Ishikawa (cell line): ENCODE data around the gene RPRD2.

Experiments used
- CEBPB ChIP-seq: IDR thresholded peaks from 2 replicates; pipeline ENCODE4 v1.6.1; 2012
- CREB1 ChIP-seq: IDR thresholded peaks from 2 replicates; pipeline ENCODE4 v1.6.1; 2012; ENCODE audit warnings: low read depth
- EGR1 ChIP-seq: IDR thresholded peaks from 2 replicates; pipeline ENCODE4 v1.6.1; 2012
- EP300 ChIP-seq: IDR thresholded peaks from 2 replicates; pipeline ENCODE4 v1.6.1; 2012; ENCODE audit warnings: borderline replicate concordance
- FOXM1 ChIP-seq: IDR thresholded peaks from 2 replicates; pipeline ENCODE4 v1.6.1; 2012; ENCODE audit warnings: low read depth, borderline replicate concordance
- MAX ChIP-seq: IDR thresholded peaks from 2 replicates; pipeline ENCODE4 v1.6.1; 2012
- NFIC ChIP-seq: IDR thresholded peaks from 2 replicates; pipeline ENCODE4 v1.6.1; 2012
- RAD21 ChIP-seq: IDR thresholded peaks from 2 replicates; pipeline ENCODE4 v1.6.1; 2012; ENCODE audit warnings: low read depth
- REST ChIP-seq: IDR thresholded peaks from 2 replicates; pipeline ENCODE4 v1.6.1; 2012; ENCODE audit warnings: low read depth, mild to moderate bottlenecking
- TAF1 ChIP-seq: IDR thresholded peaks from 2 replicates; pipeline ENCODE4 v1.6.1; 2012; ENCODE audit warnings: low read depth, mild to moderate bottlenecking
- TCF12 ChIP-seq: IDR thresholded peaks from 2 replicates; pipeline ENCODE4 v1.6.1; 2012; ENCODE audit warnings: low read depth
- TEAD4 ChIP-seq: IDR thresholded peaks from 2 replicates; pipeline ENCODE4 v1.6.1; 2012
- USF1 ChIP-seq: IDR thresholded peaks from 2 replicates; pipeline ENCODE4 v1.6.1; 2012
- YY1 ChIP-seq: IDR thresholded peaks from 2 replicates; pipeline ENCODE4 v1.6.1; 2012; ENCODE audit warnings: low read depth
- ZBTB7A ChIP-seq: IDR thresholded peaks from 2 replicates; pipeline ENCODE4 v1.6.1; 2012; ENCODE audit warnings: low read depth

The RPRD2 gene

GRCh38 chr1:150366416-150367296, 2.7 kb downstream of the RPRD2 start:
- TF ChIP-seq USF1: no peak

- no peak for TF ChIP-seq CREB1
Measured at GRCh38 chr1:150371110-150371509, 7.2 kb downstream of the RPRD2 start.

- TF ChIP-seq FOXM1: no peak
- TF ChIP-seq TEAD4: no peak
- no peak for TF ChIP-seq MAX
- no peak for TF ChIP-seq REST
- TF ChIP-seq CREB1: no peak
- TF ChIP-seq NFIC: no peak
- no peak for TF ChIP-seq USF1
- TF ChIP-seq TCF12: no peak
- no peak for TF ChIP-seq CEBPB
- TF ChIP-seq YY1: no peak
- no peak for TF ChIP-seq EP300
- TF ChIP-seq EGR1: no peak
- no peak for TF ChIP-seq ZBTB7A
- no peak for TF ChIP-seq RAD21
- TF ChIP-seq TAF1: no peak
Measured at GRCh38 chr1:150372580-150372979, 8.6 kb downstream of the RPRD2 start.

GRCh38 chr1:150376110-150376509, 12.2 kb downstream of the RPRD2 start:
- no peak for TF ChIP-seq REST
- TF ChIP-seq TCF12: no peak
- no peak for TF ChIP-seq USF1
- no peak for TF ChIP-seq CEBPB
- TF ChIP-seq NFIC: no peak
- no peak for TF ChIP-seq MAX
- TF ChIP-seq EP300: no peak
- no peak for TF ChIP-seq EGR1
- TF ChIP-seq FOXM1: no peak
- no peak for TF ChIP-seq RAD21
- no peak for TF ChIP-seq CREB1
- no peak for TF ChIP-seq YY1
- no peak for TF ChIP-seq TAF1
- TF ChIP-seq ZBTB7A: no peak
- no peak for TF ChIP-seq TEAD4

- TF ChIP-seq EGR1 (no peak), RAD21 (no peak), NFIC (no peak), CEBPB (no peak), ZBTB7A (no peak), CREB1 (no peak), USF1 (no peak), TCF12 (no peak), YY1 (no peak), EP300 (no peak), MAX (no peak), FOXM1 (no peak), TEAD4 (no peak), REST (no peak), TAF1 (no peak)
Measured at GRCh38 chr1:150383631-150384324, 19.8 kb downstream of the RPRD2 start.
